Prostate gland (tissue), 2 donors: ENCODE measurements around the gene EPOP. TPM values are rescaled to one million over a fixed set of nuclear protein-coding genes. Genes with fewer than 3 reads are reported as not detected.

Source experiments
- DNase-seq: peaks from one replicate; pipeline ENCODE4 v3.0.0-alpha.2; 2019; ENCODE audit warnings: low spot score
- H3K27ac ChIP-seq, 2 donors: fragments of 200-600 bp; sonication (generic); 2 replicates each; pipeline ENCODE4 v1.5.1; 2017 to 2019
- H3K27me3 ChIP-seq: fragments of 200-600 bp; sonication (generic); replicated peaks from 2 replicates; pipeline ENCODE4 v1.5.1; 2019; ENCODE audit not compliant: insufficient read depth
- H3K36me3 ChIP-seq, 2 donors: fragments of 200-600 bp; sonication (generic); 1 replicate in 1 of 2; 2 replicates in 1 of 2; pipeline versions ENCODE4 v1.5.1 to v1.8.1; 2017 to 2019
- H3K4me1 ChIP-seq: fragments of 200-600 bp; sonication (generic); replicated peaks from 2 replicates; pipeline ENCODE4 v1.5.1; 2019
- H3K4me3 ChIP-seq, 2 donors: fragments of 200-600 bp; sonication (generic); 2 replicates each; pipeline ENCODE4 v1.5.1; 2017 to 2019
- H3K9me3 ChIP-seq: fragments of 200-600 bp; sonication (generic); 2 replicates; pipeline ENCODE4 v1.5.1; 2017
- POLR2A ChIP-seq: fragments of 450-650 bp; IDR thresholded peaks from one replicate; pipeline ENCODE4 v1.6.1; 2016; ENCODE audit warnings: antibody characterized with exemption, mild to moderate bottlenecking
- POLR2AphosphoS5 ChIP-seq: sonication (generic); formaldehyde crosslinking; IDR thresholded peaks from one replicate; pipeline ENCODE4 v1.6.1; 2017; ENCODE audit warnings: antibody characterized with exemption
- WGBS: methylation state at CpG from one replicate; pipeline ENCODE4 v1.1.5; 2018; 5-methylcytosine and 5-hydroxymethylcytosine counted together
- intact Hi-C: fragments of 100-400 bp; cut with DNase I; formaldehyde crosslinking; loops from one replicate; pipeline ENCODE4 v1.14.2; 2022
- total RNA-seq, 2 donors: library from RNA; depleted of rRNA; stranded (reverse); fragments of >200 nt; gene quantifications; one replicate each; pipeline ENCODE4 v1.1.0, GENCODE V29; 2016
- TF ChIP-seq, protein P1 (sequence below), 4 experiments: fragments of 200-600 bp in 2 of 4; fragments of 450-650 bp in 2 of 4; sonication (generic) in 2 of 4; IDR thresholded peaks; 1 replicate in 3 of 4; 2 replicates in 1 of 4; pipeline ENCODE4 v1.5.1; 2016 to 2019; ENCODE audit warnings: antibody characterized with exemption in 4 of 4, mild to moderate bottlenecking in 2 of 4, moderate library complexity in 2 of 4

Gene EPOP
- total RNA-seq, 2 donors from 2014 or later: 4.1 to 11.0 TPM

DNA sequence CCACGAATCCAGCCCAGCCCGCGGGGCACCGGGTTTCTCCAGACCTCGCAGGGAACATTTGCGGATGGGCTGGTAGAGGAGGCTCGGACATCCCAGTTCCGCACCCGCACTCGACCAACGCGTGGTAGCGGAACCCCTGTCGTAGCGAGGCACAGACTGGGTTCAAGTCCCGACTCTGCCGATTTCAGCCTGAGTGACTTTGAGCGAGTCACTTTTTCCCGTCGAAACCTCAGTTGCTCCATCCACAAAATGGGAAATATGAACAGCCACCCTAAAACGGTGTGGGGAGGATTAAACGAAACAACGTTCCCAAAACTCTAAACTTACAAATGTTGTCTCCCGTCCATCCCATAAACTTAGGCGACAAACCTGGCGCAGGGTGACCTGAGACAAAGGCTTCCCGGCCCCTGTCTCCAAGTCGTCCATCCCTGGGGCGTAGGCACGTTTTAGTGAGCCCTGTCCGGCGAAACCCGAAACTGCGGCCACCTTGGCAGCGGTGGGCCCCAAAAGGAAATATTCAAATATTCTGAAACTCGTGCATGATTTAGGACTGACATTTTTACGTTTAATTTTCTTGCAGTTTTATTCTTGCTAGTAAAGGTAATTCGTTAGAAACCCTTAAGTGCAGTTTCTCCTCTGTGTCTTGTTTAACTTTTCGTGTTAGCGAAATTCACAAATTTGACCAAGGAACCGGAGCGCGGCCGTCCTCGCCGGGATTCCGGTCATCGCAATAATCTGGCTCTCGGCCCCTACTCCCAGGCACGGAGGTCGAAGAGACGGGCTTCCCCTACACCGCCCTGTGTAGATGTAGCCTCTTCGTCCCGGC is 28.4 kb upstream of the EPOP start:
- H3K27me3 ChIP-seq: no peaks in the 10 kb centered on the region
- no peak for TF ChIP-seq POLR2AphosphoS5
- no peak for TF ChIP-seq POLR2A
- TF ChIP-seq, protein P1, sequence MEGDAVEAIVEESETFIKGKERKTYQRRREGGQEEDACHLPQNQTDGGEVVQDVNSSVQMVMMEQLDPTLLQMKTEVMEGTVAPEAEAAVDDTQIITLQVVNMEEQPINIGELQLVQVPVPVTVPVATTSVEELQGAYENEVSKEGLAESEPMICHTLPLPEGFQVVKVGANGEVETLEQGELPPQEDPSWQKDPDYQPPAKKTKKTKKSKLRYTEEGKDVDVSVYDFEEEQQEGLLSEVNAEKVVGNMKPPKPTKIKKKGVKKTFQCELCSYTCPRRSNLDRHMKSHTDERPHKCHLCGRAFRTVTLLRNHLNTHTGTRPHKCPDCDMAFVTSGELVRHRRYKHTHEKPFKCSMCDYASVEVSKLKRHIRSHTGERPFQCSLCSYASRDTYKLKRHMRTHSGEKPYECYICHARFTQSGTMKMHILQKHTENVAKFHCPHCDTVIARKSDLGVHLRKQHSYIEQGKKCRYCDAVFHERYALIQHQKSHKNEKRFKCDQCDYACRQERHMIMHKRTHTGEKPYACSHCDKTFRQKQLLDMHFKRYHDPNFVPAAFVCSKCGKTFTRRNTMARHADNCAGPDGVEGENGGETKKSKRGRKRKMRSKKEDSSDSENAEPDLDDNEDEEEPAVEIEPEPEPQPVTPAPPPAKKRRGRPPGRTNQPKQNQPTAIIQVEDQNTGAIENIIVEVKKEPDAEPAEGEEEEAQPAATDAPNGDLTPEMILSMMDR (IDR thresholded peaks at IDR 0.05): no peak
- no peaks in the 10 kb centered on the region for H3K9me3 ChIP-seq
- intact Hi-C loops: no loop called here
- peak; percentile 15 for DNase-seq
- H3K27ac ChIP-seq: peak overlapping the region; percentile 96 to 98
- 1% methylated on average over 55 of the region's 55 CpGs for WGBS
- no peaks in the 10 kb centered on the region for H3K36me3 ChIP-seq
- H3K4me1 ChIP-seq: peaks cover 4% of the 10 kb centered on the region
- peak overlapping the region; percentile 86 to 98 for H3K4me3 ChIP-seq

DNA sequence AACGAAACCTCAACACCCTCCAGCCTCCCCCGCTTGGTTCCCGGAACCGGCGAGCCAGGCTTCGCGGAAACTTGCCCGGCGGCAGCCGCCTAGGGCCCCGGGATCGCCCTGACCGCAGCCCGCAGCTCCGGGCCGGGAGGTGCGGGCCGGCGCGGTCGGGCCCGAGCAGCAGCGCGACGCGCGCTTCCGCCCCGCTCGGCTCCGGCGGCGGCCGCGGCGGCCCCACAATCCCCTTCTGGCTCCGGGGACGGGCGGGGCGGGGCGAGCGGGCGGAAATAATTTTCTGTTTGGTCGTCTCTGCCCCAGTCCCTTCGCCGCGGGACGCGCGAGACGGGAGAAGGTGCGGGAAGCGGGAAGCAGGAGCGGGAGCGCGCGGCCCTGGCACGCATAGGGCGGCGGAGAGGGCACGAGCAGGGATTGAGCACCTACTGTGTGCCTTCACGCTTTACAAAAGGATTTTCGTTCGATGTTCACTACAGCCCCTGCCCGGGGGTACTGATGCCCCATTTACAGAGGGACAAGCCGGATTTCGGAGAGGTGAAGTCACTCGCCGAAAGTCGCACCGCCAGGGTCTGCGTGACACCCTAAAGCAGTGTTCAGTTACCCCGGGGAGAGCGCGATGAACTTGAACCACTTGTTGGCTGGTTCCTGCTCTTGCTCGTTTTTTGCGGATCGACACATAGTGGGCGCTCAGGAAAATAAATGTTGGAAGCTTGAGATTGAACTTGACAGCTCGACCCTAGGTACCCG is 27.6 kb upstream of the EPOP start:
- H3K36me3 ChIP-seq: no peaks in the 10 kb centered on the region
- DNase-seq: peak; percentile 85
- no peaks in the 10 kb centered on the region for H3K27me3 ChIP-seq
- H3K4me1 ChIP-seq: peaks cover under 1% of the 10 kb centered on the region
- WGBS: under 1% methylated on average over 57 of the region's 81 CpGs
- H3K9me3 ChIP-seq: no peaks in the 10 kb centered on the region
- TF ChIP-seq POLR2A: peak; percentile 69
- TF ChIP-seq POLR2AphosphoS5: peak; percentile 72
- TF ChIP-seq, protein P1 (IDR thresholded peaks at IDR 0.05): no peak
- peak overlapping the region; percentile 86 to 98 for H3K4me3 ChIP-seq
- H3K27ac ChIP-seq: peak overlapping the region; percentile 96 to 98
- intact Hi-C loops: no loop called here

DNA sequence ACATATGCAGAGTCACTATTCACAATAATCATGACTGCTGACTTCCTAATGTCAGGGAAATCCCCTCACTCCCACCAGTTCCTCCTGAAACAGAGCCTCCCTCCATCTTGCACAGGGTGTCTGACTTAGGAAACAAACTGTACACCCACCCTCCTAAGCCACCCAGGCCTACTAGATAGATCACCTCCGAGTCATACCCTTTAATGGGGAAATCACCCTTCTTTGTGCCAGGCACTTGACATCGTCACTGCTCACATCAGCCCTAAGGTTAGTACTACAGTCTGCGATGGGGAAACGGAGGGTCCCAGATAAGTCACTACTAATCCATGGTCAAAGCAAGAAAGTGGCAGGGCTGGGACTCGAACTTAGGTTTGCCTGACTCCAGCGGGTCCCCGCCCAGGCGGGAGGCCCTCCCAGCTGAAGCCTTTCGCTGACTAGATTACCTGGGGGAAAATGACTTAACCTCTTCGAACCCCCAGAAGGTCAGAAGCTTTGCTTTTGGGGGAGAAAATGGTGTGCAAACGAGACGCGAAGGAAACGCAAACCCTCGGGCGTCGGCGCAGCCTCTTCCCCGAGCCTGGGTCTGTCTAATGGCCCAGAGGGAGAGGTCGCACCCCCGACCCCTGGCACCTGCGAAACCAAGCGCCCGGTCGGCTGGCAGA is 26.9 kb upstream of the EPOP start:
- Histone ChIP-seq H3K4me3 (peak overlapping the region; percentile 86 to 98), H3K27me3 (no peaks in the 10 kb centered on the region), H3K4me1 (no peaks in the 10 kb centered on the region), H3K36me3 (no peaks in the 10 kb centered on the region), H3K27ac (peak overlapping the region; percentile 96 to 98), H3K9me3 (no peaks in the 10 kb centered on the region)
- TF ChIP-seq POLR2AphosphoS5 (no peak), POLR2A (no peak)
- TF ChIP-seq, protein P1 (IDR thresholded peaks at IDR 0.05): no peak
- no peak for DNase-seq
- intact Hi-C loops: no loop called here
- 3% methylated on average over 25 of the region's 25 CpGs for WGBS

DNA sequence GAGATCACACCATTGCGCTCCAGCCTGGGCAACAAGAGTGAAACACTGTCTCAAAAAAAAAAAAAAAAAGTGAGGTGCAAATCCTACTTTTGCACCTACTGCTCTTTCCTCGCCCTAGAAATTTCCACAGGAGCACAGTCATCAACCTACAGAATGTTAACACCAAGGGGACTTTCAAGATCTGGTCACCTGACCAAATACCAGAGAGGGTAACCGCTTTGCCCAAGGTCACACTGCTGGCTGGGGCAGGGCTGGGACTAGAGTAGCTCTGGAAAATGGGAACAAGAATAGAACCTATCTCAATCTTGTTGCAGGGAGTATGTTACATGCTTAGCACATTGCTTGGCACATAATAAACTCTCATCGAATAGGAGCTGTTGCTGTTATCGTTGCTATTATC is 24.0 kb upstream of the EPOP start:
- TF ChIP-seq, protein P1 (IDR thresholded peaks at IDR 0.05): no peak
- TF ChIP-seq POLR2A (no peak), POLR2AphosphoS5 (no peak)
- intact Hi-C loops: no loop called here
- 91% methylated on average over 5 of the region's 5 CpGs for WGBS

More for the DNA sequence above, 24.0 kb upstream of the EPOP start:
- Histone ChIP-seq H3K4me3 (no peak overlapping the region), H3K9me3 (no peaks in the 10 kb centered on the region), H3K27ac (no peak overlapping the region), H3K27me3 (no peaks in the 10 kb centered on the region), H3K36me3 (no peaks in the 10 kb centered on the region), H3K4me1 (no peaks in the 10 kb centered on the region)
- DNase-seq: no peak
